ENCODE data around the gene HIC2. TPM values are rescaled to one million over a fixed set of nuclear protein-coding genes. Genes with fewer than 3 reads are reported as not detected.

Gene HIC2
- total RNA-seq, 1 experiment from 2014 or later = 4.2 TPM

GRCh38 chr22:21447694-21448402, 30.7 kb downstream of the HIC2 start:
- no TSS peak for BruUV-seq (replicated peaks)
- POLR2A ChIA-PET (ENCODE audit: unreplicated experiment) = no interaction called here

GRCh38 chr22:21448627-21449416, 31.7 kb downstream of the HIC2 start:
- Histone ChIP-seq H3K27ac (no peak overlapping the region), H3K36me3 (ENCODE audit: low read depth) (no peaks in the 10 kb centered on the region), H3F3A (ENCODE audit: insufficient read depth, low read depth) (no peaks in the 10 kb centered on the region), H3K9me2 (ENCODE audit: insufficient read depth) (no peaks in the 10 kb centered on the region), H3K9me3 (ENCODE audit: insufficient read depth, low read depth) (no peaks in the 10 kb centered on the region), H3K4me1 (replicated peaks; ENCODE audit: insufficient read depth) (no peaks in the 10 kb centered on the region), H3K4me3 (no peak overlapping the region), H3K4me2 (no peak overlapping the region), H2AFZ (no peak overlapping the region), H3K27me3 (ENCODE audit: insufficient read depth, low read depth) (no peaks in the 10 kb centered on the region), H3K79me2 (ENCODE audit: low read depth) (no peaks in the 10 kb centered on the region), H4K20me1 (ENCODE audit: insufficient read depth) (no peaks in the 10 kb centered on the region)
- intact Hi-C loops (cut with micrococcal nuclease; ENCODE audit: unreplicated experiment) = no loop called here
- TF ChIP-seq CTCF (conservative IDR thresholded peaks at IDR 0.05) (no peak), EZH2 (IDR thresholded peaks at IDR 0.05; ENCODE audit: low read depth) (no peak)
- DNase-seq = no peak
- CTCF ChIA-PET = no interaction called here
- POLR2A ChIA-PET (ENCODE audit: unreplicated experiment) = no interaction called here
- no TSS peak for BruUV-seq (replicated peaks)

More at GRCh38 chr22:21447694-21448402, 30.7 kb downstream of the HIC2 start:
- H3K27ac ChIP-seq = no peak overlapping the region
- H2AFZ ChIP-seq = no peak overlapping the region
- no peak overlapping the region for H3K4me2 ChIP-seq
- H3K9me2 ChIP-seq (ENCODE audit: insufficient read depth) = no peaks in the 10 kb centered on the region
- H3K79me2 ChIP-seq (ENCODE audit: low read depth) = no peaks in the 10 kb centered on the region
- no peak for TF ChIP-seq CTCF (conservative IDR thresholded peaks at IDR 0.05)
- TF ChIP-seq EZH2 (IDR thresholded peaks at IDR 0.05; ENCODE audit: low read depth) = no peak
- no peak for DNase-seq
- no peaks in the 10 kb centered on the region for H3K9me3 ChIP-seq (ENCODE audit: insufficient read depth, low read depth)
- CTCF ChIA-PET = no interaction called here
- intact Hi-C loops (cut with micrococcal nuclease; ENCODE audit: unreplicated experiment) = no loop called here
- no peak overlapping the region for H3K4me3 ChIP-seq
- 0 out of 2 replicates have a peak, but pooled peaks cover 4% of the 10 kb centered on the region for H4K20me1 ChIP-seq (ENCODE audit: insufficient read depth)
- H3F3A ChIP-seq (ENCODE audit: insufficient read depth, low read depth) = no peaks in the 10 kb centered on the region
- H3K27me3 ChIP-seq (ENCODE audit: insufficient read depth, low read depth) = no peaks in the 10 kb centered on the region
- no peaks in the 10 kb centered on the region for H3K36me3 ChIP-seq (ENCODE audit: low read depth)
- no peaks in the 10 kb centered on the region for H3K4me1 ChIP-seq (replicated peaks; ENCODE audit: insufficient read depth)

GRCh38 chr22:21449531-21450319, 32.6 kb downstream of the HIC2 start:
- Histone ChIP-seq H3K4me2 (no peak overlapping the region), H3K27me3 (ENCODE audit: insufficient read depth, low read depth) (no peaks in the 10 kb centered on the region), H3K4me1 (replicated peaks; ENCODE audit: insufficient read depth) (no peaks in the 10 kb centered on the region), H3K36me3 (ENCODE audit: low read depth) (no peaks in the 10 kb centered on the region), H3K9me3 (ENCODE audit: insufficient read depth, low read depth) (no peaks in the 10 kb centered on the region), H3F3A (ENCODE audit: insufficient read depth, low read depth) (no peaks in the 10 kb centered on the region), H3K4me3 (no peak overlapping the region), H3K27ac (no peak overlapping the region), H3K79me2 (ENCODE audit: low read depth) (no peaks in the 10 kb centered on the region), H4K20me1 (ENCODE audit: insufficient read depth) (no peaks in the 10 kb centered on the region), H2AFZ (no peak overlapping the region), H3K9me2 (ENCODE audit: insufficient read depth) (no peaks in the 10 kb centered on the region)
- no peak for DNase-seq
- intact Hi-C loops (cut with micrococcal nuclease; ENCODE audit: unreplicated experiment) = no loop called here
- ChIA-PET CTCF (no interaction called here), POLR2A (ENCODE audit: unreplicated experiment) (no interaction called here)
- TF ChIP-seq EZH2 (IDR thresholded peaks at IDR 0.05; ENCODE audit: low read depth) (no peak), CTCF (conservative IDR thresholded peaks at IDR 0.05) (no peak)
- no TSS peak for BruUV-seq (replicated peaks)

Measured in PC-9 (cell line).